HCT116 (cell line): ENCODE results near the gene AKT1. TPM values are rescaled to one million over a fixed set of nuclear protein-coding genes. Genes with fewer than 3 reads are reported as not detected.
A peak's percentile ranks its signal among the peaks of the same experiment; 100 is the strongest.

ENCODE experiments used
- ATAC-seq: fragments of 200-7000 bp; cut with Tn5 transposase; 2 replicates; pipeline ENCODE4 v1.9.1; 2020; ENCODE audit warnings: mild to moderate bottlenecking, moderate library complexity
- BruUV-seq: library from RNA; stranded (reverse); fragments of 400-500 nt; replicated peaks from 2 replicates; lab custom pipeline; 2021; lab: Mats Ljungman, UMichigan
- CTCF ChIA-PET: fragments of 300-600 bp; sonication (Branson Sonifier 250); formaldehyde crosslinking; loops from one replicate; lab custom pipeline; 2021; ENCODE audit warnings: antibody characterized with exemption; lab: Charles Lee
- POLR2A ChIA-PET: fragments of 300-600, 350-600 bp; sonication (Branson Sonifier 250); formaldehyde crosslinking; loops from one replicate; lab custom pipeline; 2021; ENCODE audit warnings: antibody characterized with exemption; lab: Charles Lee
- RAD21 ChIA-PET, 2 experiments: fragments of 300-600 bp; sonication (Branson Sonifier 250); formaldehyde crosslinking; loops; one replicate each; lab custom pipeline; 2023; ENCODE audit warnings: low total read pairs in 2 of 2; ENCODE audit not compliant: uncharacterized antibody in 2 of 2, unreplicated experiment in 2 of 2, low non-redundant PET in 1 of 2; lab: Charles Lee
- DNase-seq: peaks from one replicate; pipeline ENCODE4 v3.0.0-alpha.2; 2010; ENCODE audit warnings: low read depth, low spot score
- H2AFZ ChIP-seq: fragments of 200-600 bp; shearing (Covaris generic), sonication (generic); 2 replicates; pipeline ENCODE4 v1.6.1; 2017; ENCODE audit warnings: low read depth, mixed run types, mixed read lengths, antibody characterized with exemption, low read length; ENCODE audit not compliant: poor library complexity, severe bottlenecking
- H3K27ac ChIP-seq: 2 replicates; pipeline ENCODE4 v1.5.1; 2012; ENCODE audit warnings: low read depth, low read length
- H3K27me3 ChIP-seq: fragments of 200-600 bp; sonication (generic); 2 replicates; pipeline ENCODE4 v1.6.1; 2016; ENCODE audit warnings: mixed run types, low read length, mixed read lengths; ENCODE audit not compliant: insufficient read depth
- H3K36me3 ChIP-seq, 2 experiments: fragments of 200-500 bp in 1 of 2; fragments of 200-600 bp in 1 of 2; sonication (Bioruptor generic) in 1 of 2; sonication (generic) in 1 of 2; 2 replicates each; pipeline versions ENCODE4 v1.5.1 to v1.6.1; 2014 to 2016; ENCODE audit warnings: low read length in 2 of 2, inconsistent platforms in 1 of 2, mixed read lengths in 1 of 2, mixed run types in 1 of 2; ENCODE audit not compliant: insufficient read depth in 2 of 2, control insufficient read depth in 1 of 2
- H3K4me1 ChIP-seq, 2 experiments: fragments of 200-600 bp in 1 of 2; sonication (generic) in 1 of 2; 2 replicates each; pipeline versions ENCODE4 v1.5.1 to v1.6.1; 2012 to 2017; ENCODE audit warnings: low read length in 2 of 2, inconsistent platforms in 1 of 2, mild to moderate bottlenecking in 1 of 2, mixed read lengths in 1 of 2, mixed run types in 1 of 2, moderate library complexity in 1 of 2; ENCODE audit not compliant: insufficient read depth in 2 of 2, control insufficient read depth in 1 of 2
- H3K4me2 ChIP-seq: fragments of 200-600 bp; sonication (generic); 2 replicates; pipeline ENCODE4 v1.6.1; 2017; ENCODE audit warnings: mixed run types, low read length, mixed read lengths
- H3K4me3 ChIP-seq, 2 experiments: fragments of 200-600 bp in 1 of 2; sonication (generic) in 1 of 2; replicated peaks in 1 of 2; 2 replicates each; pipeline ENCODE4 v1.5.1; 2011 to 2016; ENCODE audit warnings: low read length in 2 of 2, control low read depth in 1 of 2, low read depth in 1 of 2, mild to moderate bottlenecking in 1 of 2, mixed read lengths in 1 of 2, mixed run types in 1 of 2
- H3K79me2 ChIP-seq: fragments of 200-600 bp; sonication (generic); 2 replicates; pipeline ENCODE4 v1.6.1; 2017; ENCODE audit warnings: mild to moderate bottlenecking, mixed run types, low read length, moderate library complexity, mixed read lengths; ENCODE audit not compliant: insufficient read depth
- H3K9ac ChIP-seq: fragments of 200-600 bp; sonication (generic); 2 replicates; pipeline ENCODE4 v1.6.1; 2016; ENCODE audit warnings: low read length, mixed read lengths
- H3K9me2 ChIP-seq: fragments of 200-600 bp; sonication (generic), shearing (Covaris generic); 2 replicates; pipeline ENCODE4 v1.6.1; 2017; ENCODE audit warnings: mixed run types, mild to moderate bottlenecking, moderate library complexity; ENCODE audit not compliant: insufficient read depth
- H3K9me3 ChIP-seq, 2 experiments: fragments of 200-500 bp in 1 of 2; fragments of 200-600 bp in 1 of 2; sonication (Bioruptor generic) in 1 of 2; sonication (generic) in 1 of 2; 2 replicates each; pipeline ENCODE4 v1.6.1; 2014 to 2017; ENCODE audit warnings: low read length in 2 of 2, mixed read lengths in 2 of 2, inconsistent platforms in 1 of 2, low read depth in 1 of 2, mild to moderate bottlenecking in 1 of 2, mixed run types in 1 of 2, moderate library complexity in 1 of 2; ENCODE audit not compliant: control insufficient read depth in 1 of 2, insufficient read depth in 1 of 2
- H4K20me1 ChIP-seq: fragments of 200-600 bp; sonication (generic), shearing (Covaris generic); 2 replicates; pipeline ENCODE4 v1.6.1; 2017; ENCODE audit warnings: mixed run types, mild to moderate bottlenecking, moderate library complexity; ENCODE audit not compliant: insufficient read depth
- SP1 ChIP-seq: IDR thresholded peaks from 2 replicates; pipeline ENCODE4 v1.6.1; 2012; ENCODE audit warnings: low read depth
- intact Hi-C: fragments of 100-400 bp; cut with micrococcal nuclease; formaldehyde crosslinking; loops from 2 replicates; pipeline ENCODE4 v1.10.0; 2022
- total RNA-seq: library from RNA; stranded (reverse); gene quantifications from one replicate; pipeline ENCODE4 v1.2.1, GENCODE V29; 2021; ENCODE audit not compliant: unreplicated experiment
- TF ChIP-seq, protein P1 (sequence below), 3 experiments: fragments of 200-600 bp in 1 of 3; sonication (generic) in 1 of 3; IDR thresholded peaks in 2 of 3; conservative IDR thresholded peaks in 1 of 3; 2 replicates each; pipeline ENCODE4 v1.5.1; 2012 to 2017; ENCODE audit warnings: low read depth in 2 of 3, low read length in 2 of 3, antibody characterized with exemption in 1 of 3, borderline replicate concordance in 1 of 3, control low read depth in 1 of 3, mild to moderate bottlenecking in 1 of 3, mixed read lengths in 1 of 3, mixed run types in 1 of 3, moderate library complexity in 1 of 3; ENCODE audit not compliant: insufficient read depth in 1 of 3
- TF ChIP-seq, protein P2 (sequence below): IDR thresholded peaks from 2 replicates; pipeline ENCODE4 v1.6.1; 2011; ENCODE audit warnings: mild to moderate bottlenecking, low read length, moderate library complexity; ENCODE audit not compliant: insufficient replicate concordance; ENCODE audit errors: extremely low read depth

The AKT1 gene
- total RNA-seq, 1 experiment from 2014 or later, result 152 TPM

GRCh38 chr14:104800015-104800770, 4.6 kb upstream of the AKT1 start:
- Histone ChIP-seq H3K27me3 (no peaks in the 10 kb centered on the region), H2AFZ (no peak overlapping the region), H4K20me1 (no peaks in the 10 kb centered on the region), H3K27ac (peak overlapping the region; percentile 66; the same call in 1 of the 2 replicates), H3K9ac (0 out of 2 replicates have a peak overlapping the region, but pooled peaks have one; percentile 11), H3K4me3 (peak overlapping the region in 1 of 2 experiments; percentile 20; a peak in 1 of 4 replicates), H3K79me2 (no peaks in the 10 kb centered on the region), H3K4me1 (peaks cover 31 to 52% of the 10 kb centered on the region in 2 experiments), H3K36me3 (no peaks in the 10 kb centered on the region), H3K9me2 (no peaks in the 10 kb centered on the region), H3K9me3 (no peaks in the 10 kb centered on the region), H3K4me2 (peak overlapping the region; percentile 51)
- DNase-seq (no peak), ATAC-seq (peak; percentile 65)
- BruUV-seq, result no TSS peak
- RAD21 ChIA-PET, result interaction anchor here in 1 of 2 experiments (0.6 kb wide), 1 partner anchor 76 kb away, joined by 5 read pairs; no protein-coding TSS in a partner anchor
- CTCF ChIA-PET, result no interaction called here
- POLR2A ChIA-PET, result interaction anchor here (1.5 kb wide), 1 partner anchor 48 kb away, joined by 3 read pairs; the partner anchor contains the start of gene SIVA1
- intact Hi-C loops, result no loop called here
- TF ChIP-seq, protein P1, sequence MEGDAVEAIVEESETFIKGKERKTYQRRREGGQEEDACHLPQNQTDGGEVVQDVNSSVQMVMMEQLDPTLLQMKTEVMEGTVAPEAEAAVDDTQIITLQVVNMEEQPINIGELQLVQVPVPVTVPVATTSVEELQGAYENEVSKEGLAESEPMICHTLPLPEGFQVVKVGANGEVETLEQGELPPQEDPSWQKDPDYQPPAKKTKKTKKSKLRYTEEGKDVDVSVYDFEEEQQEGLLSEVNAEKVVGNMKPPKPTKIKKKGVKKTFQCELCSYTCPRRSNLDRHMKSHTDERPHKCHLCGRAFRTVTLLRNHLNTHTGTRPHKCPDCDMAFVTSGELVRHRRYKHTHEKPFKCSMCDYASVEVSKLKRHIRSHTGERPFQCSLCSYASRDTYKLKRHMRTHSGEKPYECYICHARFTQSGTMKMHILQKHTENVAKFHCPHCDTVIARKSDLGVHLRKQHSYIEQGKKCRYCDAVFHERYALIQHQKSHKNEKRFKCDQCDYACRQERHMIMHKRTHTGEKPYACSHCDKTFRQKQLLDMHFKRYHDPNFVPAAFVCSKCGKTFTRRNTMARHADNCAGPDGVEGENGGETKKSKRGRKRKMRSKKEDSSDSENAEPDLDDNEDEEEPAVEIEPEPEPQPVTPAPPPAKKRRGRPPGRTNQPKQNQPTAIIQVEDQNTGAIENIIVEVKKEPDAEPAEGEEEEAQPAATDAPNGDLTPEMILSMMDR (IDR thresholded peaks at IDR 0.05 in 2 of 3, conservative IDR thresholded peaks at IDR 0.05 in 1 of 3; ENCODE audit: borderline replicate concordance in 1 of 3, insufficient read depth in 1 of 3, low read depth in 2 of 3, low read length in 2 of 3), result peak in 2 of 3 experiments; percentile 25 to 28; a peak in 2 of 6 replicates
- no peak for TF ChIP-seq SP1
- TF ChIP-seq, protein P2, sequence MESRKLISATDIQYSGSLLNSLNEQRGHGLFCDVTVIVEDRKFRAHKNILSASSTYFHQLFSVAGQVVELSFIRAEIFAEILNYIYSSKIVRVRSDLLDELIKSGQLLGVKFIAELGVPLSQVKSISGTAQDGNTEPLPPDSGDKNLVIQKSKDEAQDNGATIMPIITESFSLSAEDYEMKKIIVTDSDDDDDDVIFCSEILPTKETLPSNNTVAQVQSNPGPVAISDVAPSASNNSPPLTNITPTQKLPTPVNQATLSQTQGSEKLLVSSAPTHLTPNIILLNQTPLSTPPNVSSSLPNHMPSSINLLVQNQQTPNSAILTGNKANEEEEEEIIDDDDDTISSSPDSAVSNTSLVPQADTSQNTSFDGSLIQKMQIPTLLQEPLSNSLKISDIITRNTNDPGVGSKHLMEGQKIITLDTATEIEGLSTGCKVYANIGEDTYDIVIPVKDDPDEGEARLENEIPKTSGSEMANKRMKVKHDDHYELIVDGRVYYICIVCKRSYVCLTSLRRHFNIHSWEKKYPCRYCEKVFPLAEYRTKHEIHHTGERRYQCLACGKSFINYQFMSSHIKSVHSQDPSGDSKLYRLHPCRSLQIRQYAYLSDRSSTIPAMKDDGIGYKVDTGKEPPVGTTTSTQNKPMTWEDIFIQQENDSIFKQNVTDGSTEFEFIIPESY, result peak; percentile 13
